HG03280 (cell line): ENCODE results near the gene CDS2.
A peak's percentile ranks its signal among the peaks of the same experiment; 100 is the strongest.

Experiments used
- ATAC-seq: cut with Tn5 transposase; IDR thresholded peaks from one replicate; pipeline ENCODE4 v1.9.1; 2021; ENCODE audit warnings: mild to moderate bottlenecking, moderate library complexity; ENCODE audit not compliant: unreplicated experiment

Gene CDS2

DNA sequence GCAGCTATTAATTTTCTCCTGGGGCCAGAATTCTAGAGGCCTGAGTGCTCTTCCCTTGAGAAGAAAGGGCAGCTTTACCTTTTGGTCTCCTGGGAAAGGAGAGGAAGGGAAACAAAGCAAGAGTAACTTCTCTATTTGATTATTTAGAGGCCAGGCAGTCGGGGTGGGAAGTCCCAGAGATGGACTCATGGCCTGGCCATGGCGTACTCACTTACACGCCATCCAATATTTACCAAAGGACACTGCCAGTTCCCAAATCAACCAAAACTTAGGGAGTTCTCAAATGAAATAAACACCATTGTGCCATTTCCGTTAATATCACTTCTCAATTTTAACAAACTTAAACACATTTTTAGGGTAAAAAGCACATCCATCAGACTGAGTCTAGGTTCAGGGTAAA lies 76.6 kb downstream of the CDS2 start:
- ATAC-seq: no peak

DNA sequence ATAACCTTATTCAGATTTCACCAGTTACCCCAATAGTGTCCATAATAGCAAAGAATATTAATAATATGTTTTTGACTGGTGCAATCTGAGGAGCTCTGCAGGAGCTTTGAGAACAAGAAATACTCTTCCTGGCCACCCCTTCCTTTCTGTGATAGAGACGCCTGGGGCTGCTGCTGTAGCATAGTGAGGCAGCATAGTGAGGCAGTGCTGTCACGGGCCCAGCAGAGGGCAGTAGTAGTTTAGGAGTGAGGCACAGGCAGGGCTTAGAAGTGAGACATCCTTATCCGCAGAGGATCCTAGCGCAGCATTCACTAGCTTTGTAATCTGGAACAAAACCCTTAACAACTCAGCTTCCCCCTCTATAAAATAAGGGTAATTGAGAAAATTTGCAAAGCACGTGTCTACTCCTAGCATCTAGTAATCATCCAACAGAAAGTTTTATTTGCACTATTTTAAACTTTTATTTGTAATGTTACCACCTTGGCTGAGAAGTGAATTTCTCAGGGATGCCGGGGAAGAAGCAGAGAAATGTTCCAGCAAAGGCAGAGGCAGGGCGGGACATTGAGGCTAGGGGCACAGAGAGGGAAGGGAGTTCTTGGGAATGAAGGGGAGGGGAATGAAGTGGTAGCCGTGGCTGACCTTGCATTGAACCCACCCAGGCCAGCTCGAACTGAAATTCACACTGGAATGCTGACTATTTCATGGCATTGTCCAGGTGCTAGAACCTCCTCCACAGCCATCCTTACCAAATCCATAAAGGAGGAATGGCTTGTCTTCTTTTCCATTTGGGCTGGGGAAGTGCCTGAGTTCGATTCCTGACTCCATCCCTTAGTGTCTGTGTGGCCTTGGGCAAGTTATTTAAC lies 78.8 kb downstream of the CDS2 start:
- ATAC-seq: peak; percentile 89

DNA sequence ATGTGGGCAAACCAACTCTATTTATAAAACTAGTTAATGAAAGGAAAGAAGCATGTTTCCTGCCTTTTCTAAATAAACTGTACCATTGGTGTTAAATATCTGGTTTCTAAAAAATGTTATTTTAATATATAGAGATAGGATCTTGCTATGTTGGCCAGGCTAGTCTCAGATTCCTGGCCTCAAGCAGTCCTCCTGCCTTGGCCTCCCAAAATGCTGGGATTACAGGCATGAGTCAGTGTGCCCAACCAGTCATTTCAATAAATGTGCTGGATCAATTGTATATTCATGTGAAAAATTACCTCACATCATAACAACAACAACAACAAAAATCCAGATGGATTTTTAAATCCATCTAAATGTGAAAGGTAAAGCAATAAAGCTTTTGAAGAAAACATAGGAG lies 80.3 kb downstream of the CDS2 start:
- ATAC-seq: no peak

DNA sequence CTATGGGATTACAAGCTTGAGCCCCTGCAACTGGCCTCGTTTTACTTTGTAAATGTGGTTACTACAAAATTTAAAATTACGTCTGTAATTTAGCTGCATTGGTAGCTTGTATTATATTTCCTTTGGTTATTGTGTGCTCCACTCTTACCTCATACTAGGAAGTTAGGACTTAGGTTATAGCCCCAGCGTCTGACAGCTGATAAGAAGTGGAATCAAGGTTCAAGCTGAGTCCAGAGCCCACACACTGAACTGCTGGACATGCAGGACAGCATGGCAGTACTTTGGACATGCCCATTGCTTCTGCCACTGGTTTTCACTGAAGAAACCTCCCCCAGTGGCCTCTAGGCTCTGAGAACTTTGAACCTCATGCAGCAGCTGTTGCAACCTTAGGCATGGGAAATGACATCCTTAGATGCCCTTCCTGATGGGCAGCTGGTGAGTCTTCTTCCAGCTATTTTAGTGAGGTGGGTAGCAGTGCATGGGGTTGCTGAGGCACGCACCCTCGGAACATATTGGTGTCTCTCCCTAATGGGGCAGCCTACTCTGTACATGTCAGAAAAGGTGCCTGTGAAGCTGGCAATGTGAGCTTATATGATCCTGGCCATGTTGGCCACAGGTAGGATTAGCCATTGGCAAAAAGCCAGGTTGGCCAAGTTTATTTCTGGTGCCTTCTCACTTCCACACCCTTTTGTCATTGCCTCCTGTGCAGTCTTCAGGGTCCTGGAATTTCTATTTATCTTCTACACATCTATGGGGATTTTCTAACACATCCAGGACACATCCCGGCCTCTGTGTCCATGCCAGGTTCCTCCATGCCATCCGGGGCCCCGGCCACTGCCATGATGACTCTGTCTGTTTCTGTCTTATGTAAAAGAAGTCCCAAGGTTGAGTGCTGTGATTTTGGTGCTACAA lies 85.3 kb downstream of the CDS2 start:
- ATAC-seq: no peak

DNA sequence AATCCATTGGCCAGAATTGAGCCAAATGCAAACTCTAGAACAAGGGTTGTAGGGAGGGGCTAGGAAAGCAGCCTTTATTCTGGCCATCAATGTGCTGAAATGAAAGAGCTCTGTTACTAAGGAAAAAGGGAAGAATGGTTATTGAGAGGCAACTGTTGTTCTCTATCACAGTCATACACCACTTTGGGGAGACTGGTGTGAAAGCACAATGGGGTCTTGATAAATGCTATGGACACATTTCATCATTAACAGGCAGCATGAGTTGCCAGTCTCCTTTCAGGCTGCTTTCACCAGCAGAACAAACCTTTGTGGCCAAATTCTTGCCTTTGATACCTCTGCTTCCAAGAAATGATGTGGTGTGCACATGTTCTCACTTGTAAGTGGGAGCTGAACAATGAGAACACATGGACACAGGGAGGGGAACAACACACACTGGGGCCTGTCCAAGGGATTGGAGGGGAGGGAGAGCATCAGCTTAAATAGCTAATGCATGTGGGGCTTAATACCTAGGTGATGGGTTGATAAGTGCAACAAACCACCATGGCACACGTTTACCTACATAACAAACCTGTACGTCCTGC lies 86.2 kb downstream of the CDS2 start:
- ATAC-seq: no peak

DNA sequence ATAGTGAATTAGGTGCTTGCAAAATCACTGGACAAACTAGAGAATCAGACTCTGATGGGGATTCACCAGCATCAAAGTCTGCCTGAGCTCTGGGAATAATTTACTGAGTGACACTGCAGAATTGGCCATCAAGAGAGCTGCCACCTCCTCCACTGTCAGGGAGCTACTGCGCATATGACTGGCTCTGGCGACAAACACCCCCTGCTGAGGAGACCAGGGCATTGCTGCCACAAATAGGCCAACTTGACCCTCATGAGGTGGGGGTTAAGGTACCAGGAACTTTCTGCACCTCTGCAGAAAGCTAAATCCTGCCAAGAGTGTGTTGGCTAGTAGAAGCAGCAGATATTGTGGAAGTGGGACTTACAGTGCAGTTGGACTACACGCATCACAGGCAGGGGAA lies 88.0 kb downstream of the CDS2 start:
- ATAC-seq: no peak

DNA sequence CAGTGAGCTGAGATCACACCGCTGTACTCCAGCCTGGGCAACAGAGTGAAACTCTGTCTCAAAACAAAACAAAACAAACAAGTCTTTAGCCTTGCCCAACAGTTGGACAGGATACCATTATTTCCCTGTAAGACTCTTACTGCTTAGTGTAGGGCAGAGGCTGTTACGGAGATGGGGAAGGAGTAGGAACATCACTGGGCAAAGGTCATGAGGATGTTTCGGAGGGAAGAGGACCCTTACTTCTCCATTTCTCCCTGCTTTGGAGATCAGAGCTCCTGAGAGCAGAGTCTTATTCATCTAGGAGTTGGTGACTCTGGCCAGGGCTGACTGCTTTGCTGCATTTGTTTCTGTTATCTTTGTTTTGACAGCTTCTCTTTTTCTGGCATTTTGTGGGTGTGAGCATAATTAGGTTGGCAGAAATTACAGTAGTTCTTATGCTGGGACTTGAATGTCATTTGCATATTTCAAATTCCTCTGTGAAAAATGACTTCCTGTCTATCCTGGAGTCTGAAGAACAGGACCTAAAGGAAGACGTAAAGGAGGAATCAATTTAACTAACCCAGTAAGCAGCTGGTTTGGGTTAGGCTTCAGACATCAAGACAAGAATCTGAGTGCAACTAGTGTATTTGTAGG lies 89.0 kb downstream of the CDS2 start:
- ATAC-seq: no peak

DNA sequence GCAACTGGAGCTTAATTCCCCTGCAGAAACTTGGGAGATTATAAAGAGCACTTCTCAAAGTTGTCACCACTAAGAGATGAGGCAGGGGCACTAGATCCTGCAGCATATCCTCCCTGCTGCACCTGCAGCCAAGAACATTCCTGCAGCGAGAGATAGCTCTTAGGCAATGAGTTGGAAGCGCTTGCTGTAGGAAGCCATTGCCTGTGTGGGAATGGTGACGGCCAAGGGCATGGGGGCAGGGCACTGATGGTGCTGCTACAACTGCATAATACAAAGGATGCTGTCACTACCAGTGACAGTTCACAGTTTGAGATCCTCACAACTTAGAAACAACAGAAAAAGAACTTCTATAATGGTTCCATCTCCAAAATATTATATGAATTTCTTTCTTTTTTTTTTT lies 89.9 kb downstream of the CDS2 start:
- no peak for ATAC-seq

DNA sequence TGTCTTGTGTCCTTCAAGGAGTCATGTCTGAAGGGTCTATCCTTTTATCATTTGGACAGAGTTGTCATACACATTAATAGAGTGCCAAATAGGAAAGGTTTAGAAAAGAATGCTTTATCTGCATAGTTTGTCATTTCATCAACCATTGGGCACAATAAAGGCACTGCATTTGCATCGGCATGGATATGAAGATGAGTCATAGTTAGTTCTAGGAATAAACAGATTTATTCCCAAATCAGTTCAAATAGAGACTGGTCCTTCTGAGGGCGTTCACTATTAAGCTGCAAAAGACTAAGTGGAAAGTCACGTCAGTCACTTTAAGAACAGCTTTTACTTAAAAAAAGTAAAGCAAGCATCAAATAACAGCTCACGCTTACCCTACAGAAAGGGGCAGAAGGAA lies 90.8 kb downstream of the CDS2 start:
- no peak for ATAC-seq

DNA sequence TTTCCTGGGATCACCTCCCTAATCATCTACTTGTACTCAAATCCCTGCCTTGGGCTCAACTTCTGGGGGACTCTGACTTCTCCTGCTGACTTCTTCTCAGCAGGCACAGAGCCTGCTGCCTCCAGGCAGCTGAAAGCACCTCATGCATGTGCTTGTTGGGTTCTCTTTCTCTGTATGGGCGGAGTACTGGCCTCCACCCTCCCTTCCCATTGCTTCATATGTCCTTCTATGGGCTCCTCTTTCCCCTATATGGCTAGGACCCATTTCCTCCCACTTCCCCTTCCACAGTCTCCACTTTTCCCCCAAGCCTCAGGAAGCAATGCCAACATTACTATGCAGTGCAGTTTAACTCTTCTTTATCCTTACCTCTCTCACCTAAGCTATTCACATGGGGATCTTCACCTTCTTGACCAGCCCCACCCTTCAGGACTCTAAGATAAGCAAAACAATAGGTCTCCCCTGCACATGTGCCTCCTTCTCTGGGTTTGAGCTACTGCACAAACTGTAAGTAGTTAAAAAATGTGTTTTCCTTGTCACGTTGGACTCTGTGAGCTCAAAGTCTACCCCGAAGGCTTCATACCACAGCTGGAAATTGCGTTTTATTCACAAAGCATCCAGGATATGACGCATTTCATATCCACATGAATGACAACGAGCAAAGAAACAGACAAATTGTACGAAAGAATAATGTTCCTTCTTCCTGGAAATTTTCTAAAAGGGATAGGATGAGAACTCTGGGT lies 93.7 kb downstream of the CDS2 start:
- ATAC-seq: no peak

DNA sequence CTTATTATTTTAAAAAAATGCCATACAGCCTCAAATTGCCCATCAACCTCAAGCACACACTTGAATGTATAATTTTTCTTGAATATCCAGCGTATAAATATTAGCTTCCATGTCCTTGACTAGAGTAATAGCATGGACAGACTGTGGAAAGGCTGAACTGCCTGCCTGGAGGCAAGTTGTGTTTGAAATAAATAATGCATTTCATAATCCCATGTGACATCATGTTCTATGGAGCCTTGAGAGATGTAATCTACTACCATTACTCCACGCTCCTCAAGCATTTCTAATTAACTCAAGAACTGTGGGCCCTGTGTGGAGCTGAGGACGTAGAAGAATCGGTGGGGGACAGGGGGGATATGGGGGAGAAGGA lies 94.2 kb downstream of the CDS2 start:
- ATAC-seq: no peak

DNA sequence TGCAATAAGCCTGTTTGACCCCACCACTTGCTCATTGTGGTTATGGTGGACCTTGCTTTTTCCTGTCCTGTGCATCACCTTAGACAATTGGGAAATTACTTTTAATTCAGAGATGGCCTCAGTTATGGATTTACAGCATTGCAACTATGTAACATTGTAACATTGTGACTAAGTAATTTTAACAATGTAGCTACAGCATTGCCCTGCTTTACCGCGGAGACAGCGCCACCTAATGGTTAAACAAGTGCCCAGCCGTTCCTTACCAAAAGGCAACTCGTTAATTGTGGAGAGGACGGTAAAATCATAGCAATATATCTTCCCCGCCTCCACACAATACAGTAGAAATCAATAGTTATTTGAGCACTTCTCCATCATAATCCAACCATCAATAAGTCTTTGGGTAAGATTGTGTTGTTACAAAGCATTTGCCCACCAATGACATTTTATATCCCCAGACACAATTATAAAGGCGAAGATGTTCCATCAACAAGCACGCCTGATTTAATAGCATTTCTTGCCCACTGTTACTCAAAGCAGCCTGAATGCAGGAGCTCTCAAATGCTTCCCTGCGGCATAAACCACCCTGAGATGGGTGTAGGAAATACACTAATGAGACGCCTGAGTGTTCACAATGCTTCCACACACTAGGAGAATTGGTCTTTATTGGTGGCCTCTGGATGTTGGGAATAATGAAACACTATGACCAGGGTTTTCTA lies 96.3 kb downstream of the CDS2 start:
- ATAC-seq: no peak

DNA sequence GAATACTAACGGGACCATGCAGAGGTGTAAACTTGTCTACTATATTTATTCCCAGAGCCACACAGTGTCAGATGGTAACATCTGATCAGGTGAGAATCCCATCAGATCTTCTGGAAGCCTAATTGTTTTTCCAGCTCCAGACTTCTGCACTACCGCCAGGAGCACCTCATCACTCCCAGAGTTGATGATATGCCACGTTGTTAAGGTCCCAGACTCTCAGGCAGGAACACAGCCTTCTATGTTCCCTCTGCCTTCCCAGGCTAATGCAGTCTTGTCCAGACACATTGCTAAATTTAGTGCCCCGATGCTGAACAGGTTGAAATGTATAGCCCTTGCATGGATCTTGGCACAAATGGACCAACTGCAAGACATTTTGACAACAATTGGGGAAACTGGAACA lies 103.7 kb downstream of the CDS2 start:
- ATAC-seq: no peak

DNA sequence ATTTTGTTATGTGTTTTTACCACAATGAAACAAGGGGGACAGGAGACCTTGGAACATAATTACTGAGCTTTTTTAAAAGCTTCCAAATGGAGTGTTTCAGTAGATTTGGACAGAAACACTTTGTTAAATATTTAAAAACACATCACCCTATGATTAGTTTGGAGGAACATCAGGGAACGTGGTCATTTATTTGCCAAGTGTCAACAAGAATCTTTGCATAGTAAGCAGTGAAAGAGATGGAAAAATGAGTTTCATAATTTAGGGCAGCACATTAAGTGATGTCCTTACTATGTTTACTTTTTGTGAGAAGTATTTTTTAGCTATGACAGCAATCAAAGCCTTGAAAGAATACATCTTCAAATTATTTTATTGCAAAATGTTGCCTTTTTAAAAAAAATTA lies 107.3 kb downstream of the CDS2 start:
- ATAC-seq: no peak

DNA sequence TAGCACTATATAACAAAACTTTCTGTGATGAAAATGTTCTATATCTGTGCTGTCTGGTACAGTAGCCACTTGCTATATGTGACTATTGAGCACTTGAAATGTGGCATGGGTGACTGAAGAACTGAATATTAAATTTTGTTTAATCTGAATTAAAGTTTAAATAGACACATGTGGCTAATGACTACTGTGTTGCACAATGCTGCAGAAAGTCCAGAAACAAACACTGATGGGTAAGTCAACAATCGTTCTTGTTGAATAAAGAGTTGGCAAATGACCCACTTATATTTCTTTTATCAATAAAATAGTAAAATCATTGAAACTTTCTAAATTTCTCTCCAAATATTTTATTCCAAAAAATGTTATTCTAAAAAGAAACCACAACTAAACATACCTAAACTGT lies 108.2 kb downstream of the CDS2 start:
- ATAC-seq: no peak
